Thoracic aorta (tissue), 2 donors: ENCODE results near the gene EFCAB14. TPM values are rescaled to one million over a fixed set of nuclear protein-coding genes. Genes with fewer than 3 reads are reported as not detected.
"Not testable (repeated sequence)": the region's sequence is repeated elsewhere in the genome, so short reads cannot be mapped to it uniquely, and the experiment has no call there.

Source experiments
- ATAC-seq: fragments of 150-250 bp; one replicate; pipeline ENCODE4 v1.8.0; 2017; ENCODE audit warnings: low read depth; ENCODE audit not compliant: insufficient number of reproducible peaks, low FRiP score
- DNase-seq: peaks from one replicate; pipeline ENCODE4 v3.0.0-alpha.2; 2020; ENCODE audit warnings: low spot score
- H3K27ac ChIP-seq, 2 donors: fragments of 200-600 bp; sonication (generic); 1 replicate in 1 of 2; 2 replicates in 1 of 2; pipeline ENCODE4 v1.5.1; 2016; ENCODE audit warnings: mild to moderate bottlenecking in 2 of 2, moderate library complexity in 2 of 2
- H3K27me3 ChIP-seq: fragments of 200-600 bp; sonication (generic); replicated peaks from 2 replicates; pipeline ENCODE4 v1.6.0; 2016; ENCODE audit warnings: mild to moderate bottlenecking; ENCODE audit not compliant: insufficient read depth
- H3K36me3 ChIP-seq: fragments of 200-600 bp; sonication (generic); one replicate; pipeline ENCODE4 v1.5.1; 2016
- H3K4me1 ChIP-seq, 2 donors: fragments of 200-600 bp; sonication (generic); 1 replicate in 1 of 2; 2 replicates in 1 of 2; pipeline versions ENCODE4 v1.5.1 to v1.6.0; 2016; ENCODE audit warnings: low read depth in 2 of 2, mild to moderate bottlenecking in 1 of 2; ENCODE audit not compliant: control insufficient read depth in 1 of 2
- H3K4me3 ChIP-seq: fragments of 200-600 bp; sonication (generic); 2 replicates; pipeline ENCODE4 v1.5.1; 2016; ENCODE audit warnings: mild to moderate bottlenecking
- H3K9me3 ChIP-seq: fragments of 200-600 bp; sonication (generic); 2 replicates; pipeline ENCODE4 v1.5.1; 2016
- total RNA-seq, 2 donors: library from RNA; depleted of rRNA; stranded (reverse); fragments of >200 nt; gene quantifications; one replicate each; pipeline versions ENCODE4 v1.1.0 to v1.2.3, GENCODE V29; 2016
- TF ChIP-seq, protein P1 (sequence below): fragments of 200-600 bp; sonication (generic); IDR thresholded peaks from one replicate; pipeline ENCODE4 v1.5.1; 2019; ENCODE audit warnings: antibody characterized with exemption

The EFCAB14 gene
- total RNA-seq, 2 donors from 2014 or later = 102 to 107 TPM

DNA sequence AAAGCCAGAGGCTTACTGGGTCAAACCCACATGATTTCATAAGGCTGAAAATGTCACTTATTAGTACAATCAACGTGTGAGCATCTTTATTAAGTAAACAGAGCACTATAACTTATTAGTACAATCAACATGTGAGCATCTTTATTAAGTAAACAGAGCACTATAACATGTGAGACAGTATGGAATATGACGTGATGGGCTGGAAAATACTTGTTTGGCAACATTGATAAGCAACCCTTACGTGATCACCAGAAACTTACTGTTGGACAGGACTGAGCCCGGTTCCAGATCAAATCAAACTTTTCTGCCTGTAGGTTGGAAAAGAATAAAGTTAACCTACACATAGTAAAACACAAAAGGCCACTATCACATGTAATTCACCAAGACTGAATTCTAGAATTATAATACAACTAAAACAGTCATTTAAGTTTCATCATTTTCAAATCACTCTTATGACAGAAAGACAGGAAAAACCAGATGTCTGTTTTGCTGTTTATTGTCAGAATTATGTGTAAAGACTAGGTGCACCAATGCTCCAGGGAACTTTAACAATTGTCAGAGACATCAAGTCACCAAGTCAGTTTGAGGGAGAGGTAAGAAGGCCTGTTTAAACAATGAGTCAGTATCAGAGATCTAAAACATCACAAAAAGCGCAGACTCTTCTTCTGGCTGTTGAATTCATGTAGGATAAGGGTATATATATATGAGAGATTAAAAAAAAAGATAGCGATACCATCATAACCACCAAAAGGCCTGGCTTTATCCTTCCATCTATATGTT, 66.4 kb downstream of the EFCAB14 start:
- H3K27ac ChIP-seq = peak overlapping the region in 1 of 2 donors; percentile 33
- H3K4me3 ChIP-seq = no peak overlapping the region
- no peak for DNase-seq
- H3K36me3 ChIP-seq = peaks cover 29% of the 10 kb centered on the region
- no peaks in the 10 kb centered on the region for H3K4me1 ChIP-seq
- H3K27me3 ChIP-seq = no peaks in the 10 kb centered on the region
- H3K9me3 ChIP-seq = no peaks in the 10 kb centered on the region
- no peak for ATAC-seq
- TF ChIP-seq, protein P1, sequence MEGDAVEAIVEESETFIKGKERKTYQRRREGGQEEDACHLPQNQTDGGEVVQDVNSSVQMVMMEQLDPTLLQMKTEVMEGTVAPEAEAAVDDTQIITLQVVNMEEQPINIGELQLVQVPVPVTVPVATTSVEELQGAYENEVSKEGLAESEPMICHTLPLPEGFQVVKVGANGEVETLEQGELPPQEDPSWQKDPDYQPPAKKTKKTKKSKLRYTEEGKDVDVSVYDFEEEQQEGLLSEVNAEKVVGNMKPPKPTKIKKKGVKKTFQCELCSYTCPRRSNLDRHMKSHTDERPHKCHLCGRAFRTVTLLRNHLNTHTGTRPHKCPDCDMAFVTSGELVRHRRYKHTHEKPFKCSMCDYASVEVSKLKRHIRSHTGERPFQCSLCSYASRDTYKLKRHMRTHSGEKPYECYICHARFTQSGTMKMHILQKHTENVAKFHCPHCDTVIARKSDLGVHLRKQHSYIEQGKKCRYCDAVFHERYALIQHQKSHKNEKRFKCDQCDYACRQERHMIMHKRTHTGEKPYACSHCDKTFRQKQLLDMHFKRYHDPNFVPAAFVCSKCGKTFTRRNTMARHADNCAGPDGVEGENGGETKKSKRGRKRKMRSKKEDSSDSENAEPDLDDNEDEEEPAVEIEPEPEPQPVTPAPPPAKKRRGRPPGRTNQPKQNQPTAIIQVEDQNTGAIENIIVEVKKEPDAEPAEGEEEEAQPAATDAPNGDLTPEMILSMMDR = no peak

DNA sequence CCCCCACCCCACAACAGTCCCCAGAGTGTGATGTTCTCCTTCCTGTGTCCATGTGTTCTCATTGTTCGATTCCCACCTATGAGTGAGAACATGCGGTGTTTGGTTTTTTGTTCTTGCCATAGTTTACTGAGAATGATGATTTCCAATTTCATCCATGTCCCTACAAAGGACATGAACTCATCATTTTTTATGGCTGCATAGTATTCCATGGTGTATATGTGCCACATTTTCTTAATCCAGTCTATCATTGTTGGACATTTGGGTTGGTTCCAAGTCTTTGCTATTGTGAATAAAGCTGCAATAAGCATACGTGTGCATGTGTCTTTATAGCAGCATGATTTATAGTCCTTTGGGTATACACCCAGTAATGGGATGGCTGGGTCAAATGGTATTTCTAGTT, 67.8 kb downstream of the EFCAB14 start:
- H3K4me1 ChIP-seq, H3K27ac ChIP-seq, H3K9me3 ChIP-seq, H3K27me3 ChIP-seq, ATAC-seq, H3K4me3 ChIP-seq, DNase-seq: not testable (repeated sequence)
- peaks cover 21% of the 10 kb centered on the region for H3K36me3 ChIP-seq

DNA sequence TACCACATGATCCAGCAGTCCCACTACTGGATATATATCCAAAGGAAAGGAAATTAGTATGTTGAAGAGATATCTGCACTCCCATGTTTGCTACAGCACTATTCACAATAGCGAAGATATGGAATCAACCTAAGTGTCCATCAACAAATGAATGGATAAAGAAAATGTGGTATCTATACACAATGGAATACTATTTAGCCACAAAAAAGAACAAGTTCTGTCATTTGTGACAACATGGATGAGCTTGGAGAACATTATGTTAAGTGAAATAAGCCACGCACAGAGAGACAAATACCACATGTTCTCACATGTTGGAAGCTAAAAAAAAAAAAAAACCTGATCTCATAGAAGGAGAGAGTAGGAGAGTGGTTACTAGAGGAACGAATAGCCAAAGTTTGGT, 68.4 kb downstream of the EFCAB14 start:
- Histone ChIP-seq H3K4me1 (no peaks in the 10 kb centered on the region), H3K27me3 (no peaks in the 10 kb centered on the region), H3K9me3 (no peaks in the 10 kb centered on the region), H3K4me3 (no peak overlapping the region), H3K27ac (no peak overlapping the region), H3K36me3 (peaks cover 15% of the 10 kb centered on the region)
- no peak for ATAC-seq
- no peak for DNase-seq
- TF ChIP-seq, protein P1 = no peak

DNA sequence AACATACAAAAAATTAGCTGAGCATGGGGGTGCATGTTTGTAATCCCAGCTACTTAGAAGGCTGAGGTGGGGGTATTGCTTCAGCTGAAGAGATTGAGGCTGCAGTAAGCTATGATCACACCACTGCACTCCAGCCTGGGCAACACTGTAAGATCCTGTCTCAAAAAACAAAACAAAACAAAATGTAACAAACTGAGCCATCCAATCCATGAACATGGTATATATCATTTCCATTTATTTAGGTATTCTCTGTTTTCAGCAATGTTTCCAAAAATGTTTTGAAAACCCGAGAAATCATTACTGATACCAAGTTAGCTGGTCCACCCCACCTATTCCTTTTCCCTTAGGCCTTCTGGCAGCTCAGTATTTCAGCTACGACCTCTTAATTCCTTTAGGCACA, 69.2 kb downstream of the EFCAB14 start:
- H3K36me3 ChIP-seq = peaks cover 11% of the 10 kb centered on the region
- ATAC-seq (no peak), DNase-seq (no peak)
- no peak overlapping the region for H3K27ac ChIP-seq
- H3K4me1 ChIP-seq = no peaks in the 10 kb centered on the region
- H3K27me3 ChIP-seq = no peaks in the 10 kb centered on the region
- H3K9me3 ChIP-seq = no peaks in the 10 kb centered on the region
- no peak overlapping the region for H3K4me3 ChIP-seq
- TF ChIP-seq, protein P1 = no peak

DNA sequence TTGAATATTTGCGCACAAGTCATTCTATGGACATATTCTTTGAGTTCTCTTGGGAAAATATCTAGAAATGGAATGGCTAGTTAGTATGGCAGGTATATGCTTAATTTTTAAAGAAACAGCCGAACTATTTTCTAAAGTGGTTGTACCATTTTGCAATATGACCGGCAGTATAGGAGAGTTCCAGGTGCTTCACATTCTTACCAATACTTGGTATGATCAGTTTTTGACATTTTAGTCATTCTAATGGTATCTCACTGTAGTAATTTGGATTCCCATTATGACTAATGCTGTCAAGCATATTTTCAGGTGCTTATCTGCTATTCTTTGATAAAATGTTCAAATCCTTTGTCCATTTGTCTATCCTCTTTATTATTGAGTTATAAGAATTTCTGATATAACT, 71.3 kb downstream of the EFCAB14 start:
- ATAC-seq (no peak), DNase-seq (no peak)
- Histone ChIP-seq H3K36me3 (peaks cover 9% of the 10 kb centered on the region), H3K27me3 (no peaks in the 10 kb centered on the region), H3K27ac (no peak overlapping the region), H3K9me3 (no peaks in the 10 kb centered on the region), H3K4me1 (peaks cover 5 to 9% of the 10 kb centered on the region in 2 donors), H3K4me3 (no peak overlapping the region)
- TF ChIP-seq, protein P1 = no peak

DNA sequence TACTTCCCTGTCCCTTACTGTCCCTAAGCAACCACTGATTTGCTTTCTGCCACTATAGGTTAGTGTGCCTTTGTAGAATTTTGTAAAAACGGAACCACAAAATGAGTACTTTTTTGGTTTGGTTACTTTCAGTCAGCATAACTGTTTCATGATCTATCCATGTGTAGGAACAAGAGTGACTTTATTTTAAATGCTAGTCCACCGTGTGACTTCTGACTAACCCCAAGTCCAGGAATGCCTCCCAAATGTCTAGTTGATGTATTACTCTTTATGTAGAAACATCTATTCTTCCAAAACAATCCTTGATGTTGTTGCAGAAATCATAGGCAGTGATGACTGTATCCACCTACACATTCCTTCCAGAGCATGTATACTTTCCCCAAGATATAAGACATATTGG, 72.1 kb downstream of the EFCAB14 start:
- no peak for ATAC-seq
- no peaks in the 10 kb centered on the region for H3K27me3 ChIP-seq

More for the DNA sequence above, 72.1 kb downstream of the EFCAB14 start:
- DNase-seq = no peak
- no peak overlapping the region for H3K27ac ChIP-seq
- H3K9me3 ChIP-seq = no peaks in the 10 kb centered on the region
- TF ChIP-seq, protein P1 = no peak
- H3K4me3 ChIP-seq = no peak overlapping the region
- H3K36me3 ChIP-seq = peaks cover 9% of the 10 kb centered on the region
- H3K4me1 ChIP-seq = peaks cover 5 to 9% of the 10 kb centered on the region in 2 donors
